Measurements from ENCODE around the gene ATP7B.

Gene ATP7B

GRCh38 chr13:51892657-51893056, 118.6 kb downstream of the ATP7B start:
- TF ChIP-seq POLR2A (IDR thresholded peaks at IDR 0.05; ENCODE audit: low read depth, low read length) (no peak), POLR2AphosphoS5 (IDR thresholded peaks at IDR 0.05; ENCODE audit: low read depth, low read length) (no peak), TAF1 (IDR thresholded peaks at IDR 0.05; ENCODE audit: low read depth, low read length) (no peak), POU2F2 (IDR thresholded peaks at IDR 0.05; ENCODE audit: low read depth, low read length) (no peak), SPI1 (IDR thresholded peaks at IDR 0.05; ENCODE audit: low read depth, low read length) (no peak), PAX5 (IDR thresholded peaks at IDR 0.05; ENCODE audit: insufficient read depth, low read length, severe bottlenecking) (no peak)
- FAIRE-seq (no peak), DNase-seq (ENCODE audit: insufficient read length, low spot score) (no peak)

GRCh38 chr13:51887468-51887867, 123.8 kb downstream of the ATP7B start:
- DNase-seq (ENCODE audit: insufficient read length, low spot score) = no peak
- no peak for FAIRE-seq
- TF ChIP-seq POLR2A (IDR thresholded peaks at IDR 0.05; ENCODE audit: low read depth, low read length) = no peak
- no peak for TF ChIP-seq POU2F2 (IDR thresholded peaks at IDR 0.05; ENCODE audit: low read depth, low read length)
- no peak for TF ChIP-seq POLR2AphosphoS5 (IDR thresholded peaks at IDR 0.05; ENCODE audit: low read depth, low read length)
- TF ChIP-seq TAF1 (IDR thresholded peaks at IDR 0.05; ENCODE audit: low read depth, low read length) = no peak
- TF ChIP-seq PAX5 (IDR thresholded peaks at IDR 0.05; ENCODE audit: insufficient read depth, low read length, severe bottlenecking) = no peak
- TF ChIP-seq SPI1 (IDR thresholded peaks at IDR 0.05; ENCODE audit: low read depth, low read length) = no peak

GRCh38 chr13:51885651-51886050, 125.6 kb downstream of the ATP7B start:
- TF ChIP-seq POU2F2 (IDR thresholded peaks at IDR 0.05; ENCODE audit: low read depth, low read length) (no peak), SPI1 (IDR thresholded peaks at IDR 0.05; ENCODE audit: low read depth, low read length) (no peak), PAX5 (IDR thresholded peaks at IDR 0.05; ENCODE audit: insufficient read depth, low read length, severe bottlenecking) (no peak), POLR2A (IDR thresholded peaks at IDR 0.05; ENCODE audit: low read depth, low read length) (no peak), TAF1 (IDR thresholded peaks at IDR 0.05; ENCODE audit: low read depth, low read length) (no peak), POLR2AphosphoS5 (IDR thresholded peaks at IDR 0.05; ENCODE audit: low read depth, low read length) (no peak)
- FAIRE-seq (no peak), DNase-seq (ENCODE audit: insufficient read length, low spot score) (no peak)

GRCh38 chr13:51883226-51883600, 128.0 kb downstream of the ATP7B start:
- FAIRE-seq (no peak), DNase-seq (ENCODE audit: insufficient read length, low spot score) (no peak)
- TF ChIP-seq POU2F2 (IDR thresholded peaks at IDR 0.05; ENCODE audit: low read depth, low read length) = no peak
- no peak for TF ChIP-seq SPI1 (IDR thresholded peaks at IDR 0.05; ENCODE audit: low read depth, low read length)
- no peak for TF ChIP-seq POLR2AphosphoS5 (IDR thresholded peaks at IDR 0.05; ENCODE audit: low read depth, low read length)
- TF ChIP-seq POLR2A (IDR thresholded peaks at IDR 0.05; ENCODE audit: low read depth, low read length) = no peak
- no peak for TF ChIP-seq TAF1 (IDR thresholded peaks at IDR 0.05; ENCODE audit: low read depth, low read length)
- TF ChIP-seq PAX5 (IDR thresholded peaks at IDR 0.05; ENCODE audit: insufficient read depth, low read length, severe bottlenecking) = no peak
